Stimulated activated CD8-positive, alpha-beta memory T cell treated with anti-CD3 and anti-CD28 coated beads, Interleukin-12 subunit alpha, Interleukin-12 subunit beta, amount 100 ng/mL, for 4 hours (primary cell): ENCODE measurements around the gene MRPS6.

Experiments used
- DNase-seq: peaks from one replicate; pipeline ENCODE4 v3.0.0-alpha.2; 2020; ENCODE audit warnings: low read depth

The MRPS6 gene

GRCh38 chr21:34180826-34181359 lies 107.5 kb downstream of the MRPS6 start:
- no peak for DNase-seq

GRCh38 chr21:34181431-34182039 lies 108.2 kb downstream of the MRPS6 start:
- no peak for DNase-seq

GRCh38 chr21:34182436-34182835 lies 109.1 kb downstream of the MRPS6 start:
- DNase-seq: no peak

- DNase-seq: no peak
Measured at GRCh38 chr21:34183331-34183928, 110.1 kb downstream of the MRPS6 start.

- no peak for DNase-seq
Measured at GRCh38 chr21:34184232-34184631, 110.9 kb downstream of the MRPS6 start.

GRCh38 chr21:34185026-34185750 lies 111.8 kb downstream of the MRPS6 start:
- DNase-seq: no peak

- DNase-seq: no peak
Measured at GRCh38 chr21:34186109-34186719, 112.8 kb downstream of the MRPS6 start.

- no peak for DNase-seq
Measured at GRCh38 chr21:34187935-34188334, 114.6 kb downstream of the MRPS6 start.

- DNase-seq: no peak
Measured at GRCh38 chr21:34189506-34189905, 116.1 kb downstream of the MRPS6 start.

- DNase-seq: no peak
Measured at GRCh38 chr21:34190576-34191321, 117.4 kb downstream of the MRPS6 start.

GRCh38 chr21:34191876-34192275 lies 118.5 kb downstream of the MRPS6 start:
- DNase-seq: no peak
